GM23248 (cell line): Measurements from ENCODE around the gene TSSK2. TPM values are rescaled to one million over a fixed set of nuclear protein-coding genes. Genes with fewer than 3 reads are reported as not detected.

Experiments
- DNase-seq: peaks from one replicate; pipeline ENCODE4 v3.0.0-alpha.2; 2015
- H2AFZ ChIP-seq: fragments of 200-600 bp; sonication (generic); 2 replicates; pipeline ENCODE4 v1.6.1; 2016; ENCODE audit warnings: antibody characterized with exemption
- H3F3A ChIP-seq: fragments of 200-600 bp; sonication (generic); 2 replicates; pipeline ENCODE4 v1.6.1; 2016; ENCODE audit warnings: mild to moderate bottlenecking, antibody characterized with exemption, mixed run types; ENCODE audit not compliant: insufficient read depth
- H3K27ac ChIP-seq: fragments of 200-600 bp; sonication (generic); 2 replicates; pipeline ENCODE4 v1.5.1; 2016; ENCODE audit warnings: mild to moderate bottlenecking
- H3K27me3 ChIP-seq: fragments of 200-600 bp; sonication (generic); replicated peaks from 2 replicates; pipeline ENCODE4 v1.6.1; 2016; ENCODE audit warnings: mild to moderate bottlenecking; ENCODE audit not compliant: insufficient read depth
- H3K36me3 ChIP-seq: fragments of 200-600 bp; sonication (generic); 2 replicates; pipeline ENCODE4 v1.6.1; 2016; ENCODE audit warnings: low read depth, mild to moderate bottlenecking
- H3K4me1 ChIP-seq: fragments of 200-600 bp; sonication (generic); 2 replicates; pipeline ENCODE4 v1.6.1; 2016; ENCODE audit warnings: mild to moderate bottlenecking; ENCODE audit not compliant: insufficient read depth
- H3K4me2 ChIP-seq: fragments of 200-600 bp; sonication (generic); one replicate; pipeline ENCODE4 v1.6.1; 2016; ENCODE audit warnings: mild to moderate bottlenecking; ENCODE audit not compliant: unreplicated experiment
- H3K4me3 ChIP-seq: fragments of 200-600 bp; sonication (generic); 2 replicates; pipeline ENCODE4 v1.5.1; 2016; ENCODE audit warnings: mild to moderate bottlenecking
- H3K79me2 ChIP-seq: fragments of 200-600 bp; sonication (generic); 2 replicates; pipeline ENCODE4 v1.6.1; 2016; ENCODE audit warnings: mild to moderate bottlenecking; ENCODE audit not compliant: insufficient read depth
- H3K9ac ChIP-seq: fragments of 200-600 bp; sonication (generic); 2 replicates; pipeline ENCODE4 v1.6.1; 2016; ENCODE audit warnings: mild to moderate bottlenecking
- H3K9me2 ChIP-seq: fragments of 200-600 bp; sonication (generic); 2 replicates; pipeline ENCODE4 v1.6.1; 2016; ENCODE audit warnings: mixed run types, mild to moderate bottlenecking, moderate library complexity; ENCODE audit not compliant: insufficient read depth
- H3K9me3 ChIP-seq: fragments of 200-600 bp; sonication (generic); one replicate; pipeline ENCODE4 v1.6.1; 2017; ENCODE audit warnings: low read depth
- H4K20me1 ChIP-seq: fragments of 200-600 bp; sonication (generic); 2 replicates; pipeline ENCODE4 v1.6.0; 2016; ENCODE audit not compliant: insufficient read depth
- EZH2 ChIP-seq: fragments of 200-600 bp; sonication (generic); IDR thresholded peaks from 2 replicates; pipeline ENCODE4 v1.6.1; 2018; ENCODE audit warnings: antibody characterized with exemption, mild to moderate bottlenecking; ENCODE audit not compliant: insufficient read depth, poor library complexity, severe bottlenecking
- EZH2phosphoT487 ChIP-seq: fragments of 200-600 bp; sonication (generic); IDR thresholded peaks from 2 replicates; pipeline ENCODE4 v1.6.1; 2018; ENCODE audit warnings: antibody characterized with exemption, moderate library complexity, mild to moderate bottlenecking, low read depth; ENCODE audit not compliant: insufficient read depth
- WGBS, 2 experiments: methylation state at CpG; one replicate each; pipeline ENCODE4 v1.1.6; 2015 to 2017; ENCODE audit warnings: low lambda C conversion rate in 2 of 2, low coverage in 1 of 2; ENCODE audit errors: missing lambda C conversion rate in 2 of 2; 5-methylcytosine and 5-hydroxymethylcytosine counted together
- in situ Hi-C: fragments of 300-500 bp; cut with MboI; formaldehyde crosslinking; loops from 2 replicates; pipeline ENCODE4 v1.15.0; 2020
- polyA plus RNA-seq: library from polyadenylated mRNA; unstranded; fragments of >200 nt; fragmentation: Nextera tagmentation; extraction: Ambion mirVana; gene quantifications from 2 replicates; pipeline ENCODE4 v1.2.1, GENCODE V29; 2016
- total RNA-seq: library from RNA; depleted of rRNA; stranded (reverse); fragments of >200 nt; shearing (Covaris generic); gene quantifications from 2 replicates; pipeline ENCODE4 v1.2.3, GENCODE V29; 2014

The TSSK2 gene
- total and polyA plus RNA-seq, 2 experiments from 2014 or later = not detected

- Histone ChIP-seq H3K9me3 (no peaks in the 10 kb centered on the region), H2AFZ (no peak overlapping the region), H3K9me2 (no peaks in the 10 kb centered on the region), H3K36me3 (no peaks in the 10 kb centered on the region), H3K27ac (no peak overlapping the region), H3K27me3 (no peaks in the 10 kb centered on the region), H3K4me1 (peaks cover 6% of the 10 kb centered on the region; the same call in 1 of the 2 replicates), H3K79me2 (peaks cover 99% of the 10 kb centered on the region), H3F3A (peaks cover 9% of the 10 kb centered on the region), H3K9ac (no peak overlapping the region), H4K20me1 (peaks cover 18% of the 10 kb centered on the region), H3K4me2 (no peak overlapping the region), H3K4me3 (no peak overlapping the region)
- no peak for TF ChIP-seq EZH2
- no peak for TF ChIP-seq EZH2phosphoT487
- no peak for DNase-seq
- in situ Hi-C loops = no loop called here
- 98 to 99% methylated on average over 8 of the region's 8 CpGs for WGBS, 2 experiments
Measured at GRCh38 chr22:19105456-19105855, 25.7 kb upstream of the TSSK2 start.

- Histone ChIP-seq H3K36me3 (no peaks in the 10 kb centered on the region), H2AFZ (no peak overlapping the region), H3K4me3 (no peak overlapping the region), H3K4me1 (peaks cover 6% of the 10 kb centered on the region; the same call in 1 of the 2 replicates), H3K4me2 (no peak overlapping the region), H3K9me3 (no peaks in the 10 kb centered on the region), H3K9me2 (no peaks in the 10 kb centered on the region), H3K27ac (no peak overlapping the region), H4K20me1 (peaks cover 18% of the 10 kb centered on the region), H3K27me3 (no peaks in the 10 kb centered on the region), H3K79me2 (peaks cover 99% of the 10 kb centered on the region), H3F3A (peaks cover 9% of the 10 kb centered on the region), H3K9ac (no peak overlapping the region)
- TF ChIP-seq EZH2phosphoT487 (no peak), EZH2 (no peak)
- WGBS, 2 experiments = 52 to 57% methylated on average over 17 to 18 of the region's 18 CpGs
- no peak for DNase-seq
- in situ Hi-C loops = no loop called here
Measured at GRCh38 chr22:19105867-19106802, 25.0 kb upstream of the TSSK2 start.

GRCh38 chr22:19106886-19107729 is 24.0 kb upstream of the TSSK2 start:
- Histone ChIP-seq H2AFZ (no peak overlapping the region), H3K9me3 (no peaks in the 10 kb centered on the region), H3K9ac (no peak overlapping the region), H3K27ac (no peak overlapping the region), H3K4me2 (no peak overlapping the region), H3K36me3 (no peaks in the 10 kb centered on the region), H3K4me3 (no peak overlapping the region), H3K9me2 (no peaks in the 10 kb centered on the region), H3K27me3 (no peaks in the 10 kb centered on the region), H3F3A (peaks cover 9% of the 10 kb centered on the region), H4K20me1 (peaks cover 18% of the 10 kb centered on the region), H3K79me2 (peaks cover 99% of the 10 kb centered on the region), H3K4me1 (peaks cover 6% of the 10 kb centered on the region; the same call in 1 of the 2 replicates)
- no peak for DNase-seq
- 84 to 96% methylated on average over 3 of the region's 3 CpGs for WGBS, 2 experiments
- TF ChIP-seq EZH2 (no peak), EZH2phosphoT487 (no peak)
- in situ Hi-C loops = no loop called here

GRCh38 chr22:19107730-19108074 is 23.4 kb upstream of the TSSK2 start:
- H2AFZ ChIP-seq = no peak overlapping the region
- TF ChIP-seq EZH2phosphoT487 (no peak), EZH2 (no peak)
- H3K9me2 ChIP-seq = no peaks in the 10 kb centered on the region
- no peak overlapping the region for H3K4me2 ChIP-seq
- no peaks in the 10 kb centered on the region for H3K27me3 ChIP-seq
- DNase-seq = no peak
- peaks cover 99% of the 10 kb centered on the region for H3K79me2 ChIP-seq
- peaks cover 6% of the 10 kb centered on the region; the same call in 1 of the 2 replicates for H3K4me1 ChIP-seq
- H3F3A ChIP-seq = peaks cover 9% of the 10 kb centered on the region
- no peaks in the 10 kb centered on the region for H3K36me3 ChIP-seq
- peaks cover 17% of the 10 kb centered on the region for H4K20me1 ChIP-seq
- no peaks in the 10 kb centered on the region for H3K9me3 ChIP-seq
- H3K27ac ChIP-seq = no peak overlapping the region
- WGBS, 2 experiments = 90 to 93% methylated on average over 8 of the region's 8 CpGs
- no peak overlapping the region for H3K4me3 ChIP-seq
- H3K9ac ChIP-seq = no peak overlapping the region
- in situ Hi-C loops = no loop called here
